ENCODE measurements around the gene GLB1L.

Gene GLB1L

GRCh38 chr2:219223831-219224610 is 21.2 kb downstream of the GLB1L start:
- TF ChIP-seq EZH2phosphoT487 (IDR thresholded peaks at IDR 0.05; ENCODE audit: low read length) (no peak), CTCF (IDR thresholded peaks at IDR 0.05; ENCODE audit: low read length) (no peak), EZH2 (optimal IDR thresholded peaks at IDR 0.05; ENCODE audit: low read depth, low read length) (no peak)
- no peaks in the 10 kb centered on the region for H3K9me2 ChIP-seq (replicated peaks; ENCODE audit: insufficient read depth, low read length)

GRCh38 chr2:219221957-219222518 is 23.2 kb downstream of the GLB1L start:
- no peaks in the 10 kb centered on the region for H3K9me2 ChIP-seq (replicated peaks; ENCODE audit: insufficient read depth, low read length)
- no peak overlapping the region for H3K9ac ChIP-seq (ENCODE audit: low read length)
- no peak for DNase-seq
- peaks cover 9% of the 10 kb centered on the region for H3K79me2 ChIP-seq (ENCODE audit: low read length)
- H3K4me1 ChIP-seq (ENCODE audit: low read length): peaks cover 13% of the 10 kb centered on the region
- TF ChIP-seq EZH2 (optimal IDR thresholded peaks at IDR 0.05; ENCODE audit: low read depth, low read length): no peak
- TF ChIP-seq EZH2phosphoT487 (IDR thresholded peaks at IDR 0.05; ENCODE audit: low read length): no peak
- TF ChIP-seq CTCF (IDR thresholded peaks at IDR 0.05; ENCODE audit: low read length): no peak
- no peaks in the 10 kb centered on the region; the same call in 1 of the 2 replicates for H3K36me3 ChIP-seq (replicated peaks; ENCODE audit: insufficient read depth, low read length)
- no peaks in the 10 kb centered on the region for H3K9me3 ChIP-seq (replicated peaks; ENCODE audit: insufficient read depth, low read length)
- no peak overlapping the region for H3K4me2 ChIP-seq (ENCODE audit: low read depth, low read length)
- H2AFZ ChIP-seq (ENCODE audit: low read length): no peak overlapping the region
- H3K27ac ChIP-seq (ENCODE audit: low read length): no peak overlapping the region
- H3K4me3 ChIP-seq (ENCODE audit: low read length): no peak overlapping the region
- no peaks in the 10 kb centered on the region for H4K20me1 ChIP-seq (ENCODE audit: insufficient read depth, low read length)
- no peaks in the 10 kb centered on the region for H3K27me3 ChIP-seq (replicated peaks; ENCODE audit: insufficient read depth, low read length)
- peaks cover 17% of the 10 kb centered on the region; the same call in 1 of the 2 replicates for H3F3A ChIP-seq (ENCODE audit: insufficient read depth, low read length)

More at GRCh38 chr2:219223831-219224610, 21.2 kb downstream of the GLB1L start:
- Histone ChIP-seq H3K27ac (ENCODE audit: low read length) (no peak overlapping the region), H3K9ac (ENCODE audit: low read length) (no peak overlapping the region), H3K9me3 (replicated peaks; ENCODE audit: insufficient read depth, low read length) (no peaks in the 10 kb centered on the region), H3K27me3 (replicated peaks; ENCODE audit: insufficient read depth, low read length) (no peaks in the 10 kb centered on the region), H3K4me2 (ENCODE audit: low read depth, low read length) (no peak overlapping the region), H3K4me3 (ENCODE audit: low read length) (no peak overlapping the region), H4K20me1 (ENCODE audit: insufficient read depth, low read length) (no peaks in the 10 kb centered on the region), H2AFZ (ENCODE audit: low read length) (no peak overlapping the region), H3K4me1 (ENCODE audit: low read length) (peaks cover 4% of the 10 kb centered on the region; the same call in 1 of the 2 replicates), H3K36me3 (replicated peaks; ENCODE audit: insufficient read depth, low read length) (no peaks in the 10 kb centered on the region; the same call in 1 of the 2 replicates), H3K79me2 (ENCODE audit: low read length) (peaks cover 25% of the 10 kb centered on the region), H3F3A (ENCODE audit: insufficient read depth, low read length) (peaks cover 5% of the 10 kb centered on the region; the same call in 1 of the 2 replicates)
- no peak for DNase-seq

GRCh38 chr2:219220652-219221402 is 24.4 kb downstream of the GLB1L start:
- H3K9ac ChIP-seq (ENCODE audit: low read length): no peak overlapping the region
- DNase-seq: no peak
- no peak overlapping the region for H3K4me3 ChIP-seq (ENCODE audit: low read length)
- H3K27me3 ChIP-seq (replicated peaks; ENCODE audit: insufficient read depth, low read length): no peaks in the 10 kb centered on the region
- TF ChIP-seq CTCF (IDR thresholded peaks at IDR 0.05; ENCODE audit: low read length) (no peak), EZH2 (optimal IDR thresholded peaks at IDR 0.05; ENCODE audit: low read depth, low read length) (no peak), EZH2phosphoT487 (IDR thresholded peaks at IDR 0.05; ENCODE audit: low read length) (no peak)
- H3K79me2 ChIP-seq (ENCODE audit: low read length): peaks cover 6% of the 10 kb centered on the region; the same call in 1 of the 2 replicates
- H3K9me2 ChIP-seq (replicated peaks; ENCODE audit: insufficient read depth, low read length): no peaks in the 10 kb centered on the region
- H3K27ac ChIP-seq (ENCODE audit: low read length): no peak overlapping the region
- H2AFZ ChIP-seq (ENCODE audit: low read length): no peak overlapping the region
- H3F3A ChIP-seq (ENCODE audit: insufficient read depth, low read length): peaks cover 17% of the 10 kb centered on the region; the same call in 1 of the 2 replicates
- no peak overlapping the region for H3K4me2 ChIP-seq (ENCODE audit: low read depth, low read length)
- no peaks in the 10 kb centered on the region for H3K9me3 ChIP-seq (replicated peaks; ENCODE audit: insufficient read depth, low read length)
- H3K36me3 ChIP-seq (replicated peaks; ENCODE audit: insufficient read depth, low read length): no peaks in the 10 kb centered on the region; the same call in 1 of the 2 replicates
- peaks cover 13% of the 10 kb centered on the region for H3K4me1 ChIP-seq (ENCODE audit: low read length)
- H4K20me1 ChIP-seq (ENCODE audit: insufficient read depth, low read length): no peaks in the 10 kb centered on the region

Measured in MM.1S (cell line).